GM18508 (cell line): Measurements from ENCODE around the gene STIM1.
"Not testable (repeated sequence)": the region's sequence is repeated elsewhere in the genome, so short reads cannot be mapped to it uniquely, and the experiment has no call there.

ENCODE experiments used
- ATAC-seq: cut with Tn5 transposase; IDR thresholded peaks from one replicate; pipeline ENCODE4 v1.9.1; 2021; ENCODE audit warnings: moderate number of reproducible peaks; ENCODE audit not compliant: insufficient read depth, unreplicated experiment

The STIM1 gene

DNA sequence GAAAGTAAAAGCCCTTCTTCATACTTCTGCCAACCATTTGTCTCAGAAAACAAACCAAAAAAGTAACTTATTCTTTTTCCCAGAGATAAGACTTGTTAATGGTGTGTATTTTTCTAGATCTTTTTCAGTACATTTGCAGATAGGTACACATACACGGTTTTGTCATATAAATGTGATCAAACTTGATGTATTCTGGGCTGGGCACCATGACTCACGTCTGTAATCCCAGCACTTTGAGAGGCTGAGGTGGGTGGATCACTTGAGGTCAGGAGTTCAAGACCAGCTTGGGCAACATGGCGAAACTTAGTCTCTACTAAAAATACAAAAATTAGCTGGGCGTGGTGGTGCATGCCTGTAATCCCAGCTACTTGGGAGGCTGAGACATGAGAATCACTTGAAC is 274.8 kb downstream of the STIM1 start:
- ATAC-seq, result not testable (repeated sequence)

DNA sequence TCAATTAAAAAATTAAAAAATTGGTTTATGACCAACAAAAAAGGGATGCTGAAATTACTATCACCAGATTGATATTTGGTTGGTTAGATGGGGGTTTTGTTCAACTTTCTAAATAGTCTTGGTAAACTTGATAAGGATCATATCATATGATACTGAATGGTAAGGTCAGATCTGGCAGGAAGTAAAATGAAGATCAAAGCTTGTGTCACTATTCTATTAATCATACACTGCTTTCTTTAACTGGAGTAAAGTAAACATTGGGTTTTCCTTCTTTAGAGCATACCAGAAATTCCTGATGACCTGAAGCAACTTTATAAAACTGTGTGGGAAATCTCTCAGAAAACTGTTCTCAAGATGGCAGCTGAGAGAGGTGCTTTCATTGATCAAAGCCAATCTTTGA is 279.3 kb downstream of the STIM1 start:
- ATAC-seq, result no peak

DNA sequence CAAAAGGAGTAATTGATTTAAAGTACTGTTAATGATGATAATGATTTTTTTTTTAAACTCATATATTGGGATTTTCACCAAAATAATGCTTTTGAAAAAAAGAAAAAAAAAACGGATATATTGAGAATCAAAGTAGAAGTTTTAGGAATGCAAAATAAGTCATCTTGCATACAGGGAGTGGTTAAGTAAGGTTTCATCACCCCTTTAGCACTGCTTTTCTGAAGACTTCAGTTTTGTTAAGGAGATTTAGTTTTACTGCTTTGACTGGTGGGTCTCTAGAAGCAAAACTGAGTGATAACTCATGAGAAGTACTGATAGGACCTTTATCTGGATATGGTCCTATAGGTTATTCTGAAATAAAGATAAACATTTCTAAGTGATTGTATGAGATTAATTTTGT is 283.0 kb downstream of the STIM1 start:
- no peak for ATAC-seq

DNA sequence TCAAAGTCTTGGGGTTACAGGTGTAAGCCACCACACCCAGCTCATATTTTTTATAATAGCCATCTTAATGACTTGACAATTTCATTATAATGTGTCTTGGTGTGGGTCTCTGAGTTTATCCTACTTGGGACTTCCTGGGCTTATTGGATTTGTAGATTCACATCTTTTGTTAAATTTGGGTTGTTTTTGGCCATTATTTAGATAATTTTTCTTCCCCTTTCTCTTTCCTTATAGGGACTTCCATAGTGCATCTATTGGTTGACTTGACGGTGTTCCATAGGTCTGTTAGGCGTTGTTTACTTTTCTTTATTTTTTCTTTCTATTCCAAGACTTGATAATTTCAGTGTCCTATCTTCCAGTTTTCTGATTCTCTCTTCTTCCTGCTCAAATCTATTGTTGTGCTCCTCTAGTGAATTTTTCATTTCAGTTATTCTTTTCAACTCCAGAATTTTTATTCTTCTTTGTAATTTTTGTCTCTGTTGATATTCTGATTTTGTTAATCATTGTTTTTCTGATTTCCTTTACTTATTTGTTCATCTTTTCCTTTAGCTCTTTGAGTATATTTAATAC is 284.7 kb downstream of the STIM1 start:
- ATAC-seq, result no peak
